Adrenal gland (tissue), 12 donors: ENCODE measurements around the gene TUBB3. TPM values are rescaled to one million over a fixed set of nuclear protein-coding genes. Genes with fewer than 3 reads are reported as not detected.

ENCODE experiments used
- DNase-seq, 7 donors: peaks; one replicate each; pipeline ENCODE4 v3.0.0-alpha.2; 2019 to 2020
- H3K27ac ChIP-seq, 5 donors: fragments of 200-600 bp; sonication (generic) in 4 of 5; 1 replicate in 3 of 5; 2 replicates in 2 of 5; pipeline versions ENCODE4 v1.5.1 to v1.8.0; 2016 to 2020; ENCODE audit warnings: mild to moderate bottlenecking in 1 of 5
- H3K27me3 ChIP-seq: fragments of 200-600 bp; 2 replicates; pipeline ENCODE4 v1.8.0; 2021
- H3K36me3 ChIP-seq, 2 donors: fragments of 200-600 bp; replicated peaks in 1 of 2; 1 replicate in 1 of 2; 2 replicates in 1 of 2; pipeline versions ENCODE4 v1.5.1 to v1.8.0; 2018 to 2022
- H3K4me1 ChIP-seq, 2 donors: fragments of 200-600 bp; replicated peaks in 1 of 2; 1 replicate in 1 of 2; 2 replicates in 1 of 2; pipeline versions ENCODE4 v1.5.1 to v1.8.0; 2018 to 2021
- H3K4me3 ChIP-seq, 4 donors: fragments of 200-600 bp; sonication (generic) in 3 of 4; one replicate each; pipeline ENCODE4 v1.5.1; 2016 to 2018
- H3K9me3 ChIP-seq, 3 donors: fragments of 200-600 bp; sonication (generic) in 1 of 3; replicated peaks in 1 of 3; 1 replicate in 2 of 3; 2 replicates in 1 of 3; pipeline versions ENCODE4 v1.5.1 to v1.8.0; 2016 to 2021
- POLR2A ChIP-seq, 2 donors: fragments of 450-650 bp; IDR thresholded peaks; one replicate each; pipeline ENCODE4 v1.6.1; 2017; ENCODE audit warnings: antibody characterized with exemption in 2 of 2, mild to moderate bottlenecking in 2 of 2, moderate library complexity in 1 of 2
- WGBS, 4 donors: extraction: QIAGEN DNeasy Blood & Tissue Kit in 2 of 4; methylation state at CpG; one replicate each; pipeline versions ENCODE4 v1.1.5 to v1.1.7; 2013 to 2017; 5-methylcytosine and 5-hydroxymethylcytosine counted together
- intact Hi-C, 2 donors: fragments of 100-400 bp; cut with DNase I; formaldehyde crosslinking; loops; one replicate each; pipeline versions ENCODE4 v1.14.1 to v1.15.0; 2022 to 2023
- polyA plus RNA-seq, 3 donors: library from polyadenylated mRNA; stranded (reverse); fragments of 200-250 nt in 2 of 3; fragments of 350-450 nt in 1 of 3; fragmentation: Illumina TruSeq in 1 of 3; extraction: RNeasy Lipid Tissue Mini Kit (QIAGEN cat#74804) in 1 of 3; gene quantifications; one replicate each; pipeline ENCODE4 v1.2.3, GENCODE V29; 2013 to 2014
- total RNA-seq, 9 donors: library from RNA; depleted of rRNA in 4 of 9; stranded (reverse); fragments of >200 nt in 4 of 9; fragments of 120-200 nt in 1 of 9; fragmentation: NEBNext Ultra II Directional in 1 of 9; extraction: Animal tissue kit (Norgen Biotek cat#: 25700) in 1 of 9; gene quantifications; one replicate each; pipeline versions ENCODE4 v1.1.0 to v1.2.4, GENCODE V29; 2013 to 2023
- TF ChIP-seq, protein P1 (sequence below), 6 experiments: fragments of 450-650 bp in 4 of 6; fragments of 200-600 bp in 2 of 6; sonication (generic) in 1 of 6; IDR thresholded peaks; 1 replicate in 5 of 6; 2 replicates in 1 of 6; pipeline versions ENCODE4 v1.5.1 to v1.8.0; 2016 to 2021; ENCODE audit warnings: antibody characterized with exemption in 6 of 6, mild to moderate bottlenecking in 2 of 6, moderate library complexity in 1 of 6
- donor health status: healthy with polysubstance abuse.
- donor health status: Bipolar disorder and iron deficiency.
- donor health status: DM: yes; HTN: yes; CAD: no.
- donor health status: DM: no; HTN: no; CAD: no.
- donor health status: DM: no; HTN: no; CAD: no.
- donor health status: DM: yes; HTN: yes; CAD: no.

The TUBB3 gene
- total and polyA plus RNA-seq, 12 donors, result 6.4 to 63.8 (median 14.5) TPM

DNA sequence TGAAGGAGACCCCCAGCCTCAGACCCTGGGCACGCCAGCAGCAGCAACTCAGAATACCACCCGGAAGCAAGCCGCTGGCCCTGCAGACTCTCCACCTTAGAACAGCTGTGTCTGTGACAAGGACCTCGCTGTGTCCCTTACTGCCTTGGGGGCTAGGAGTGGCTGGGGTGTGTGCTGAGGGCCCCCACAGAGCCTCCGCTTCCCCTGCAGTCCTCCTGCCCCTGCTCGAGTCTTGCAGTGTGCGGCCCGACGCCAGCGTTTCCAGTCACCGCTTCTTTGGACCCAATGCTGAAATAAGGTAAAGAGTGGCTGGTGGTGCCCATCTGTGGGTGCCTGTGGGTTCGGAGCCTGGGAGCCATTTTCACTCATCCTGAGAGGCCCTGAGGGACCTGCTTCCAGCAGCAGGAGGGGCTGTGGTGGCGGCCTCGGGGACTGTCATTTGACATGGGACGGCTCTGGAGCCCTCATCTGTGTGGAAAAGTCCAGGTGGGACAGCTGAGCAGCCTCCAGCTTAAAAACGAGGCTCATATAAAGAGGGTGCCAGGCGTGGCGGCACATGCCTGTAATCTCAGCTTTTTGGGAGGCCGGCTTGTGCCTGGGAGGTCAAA lies 19.1 kb upstream of the TUBB3 start:
- Histone ChIP-seq H3K27me3 (no peaks in the 10 kb centered on the region), H3K4me1 (no peaks in the 10 kb centered on the region), H3K27ac (no peak overlapping the region), H3K36me3 (peaks cover 0 to 71% of the 10 kb centered on the region in 2 donors), H3K4me3 (no peak overlapping the region), H3K9me3 (no peaks in the 10 kb centered on the region)
- TF ChIP-seq POLR2A (IDR thresholded peaks at IDR 0.05), result no peak
- TF ChIP-seq, protein P1, sequence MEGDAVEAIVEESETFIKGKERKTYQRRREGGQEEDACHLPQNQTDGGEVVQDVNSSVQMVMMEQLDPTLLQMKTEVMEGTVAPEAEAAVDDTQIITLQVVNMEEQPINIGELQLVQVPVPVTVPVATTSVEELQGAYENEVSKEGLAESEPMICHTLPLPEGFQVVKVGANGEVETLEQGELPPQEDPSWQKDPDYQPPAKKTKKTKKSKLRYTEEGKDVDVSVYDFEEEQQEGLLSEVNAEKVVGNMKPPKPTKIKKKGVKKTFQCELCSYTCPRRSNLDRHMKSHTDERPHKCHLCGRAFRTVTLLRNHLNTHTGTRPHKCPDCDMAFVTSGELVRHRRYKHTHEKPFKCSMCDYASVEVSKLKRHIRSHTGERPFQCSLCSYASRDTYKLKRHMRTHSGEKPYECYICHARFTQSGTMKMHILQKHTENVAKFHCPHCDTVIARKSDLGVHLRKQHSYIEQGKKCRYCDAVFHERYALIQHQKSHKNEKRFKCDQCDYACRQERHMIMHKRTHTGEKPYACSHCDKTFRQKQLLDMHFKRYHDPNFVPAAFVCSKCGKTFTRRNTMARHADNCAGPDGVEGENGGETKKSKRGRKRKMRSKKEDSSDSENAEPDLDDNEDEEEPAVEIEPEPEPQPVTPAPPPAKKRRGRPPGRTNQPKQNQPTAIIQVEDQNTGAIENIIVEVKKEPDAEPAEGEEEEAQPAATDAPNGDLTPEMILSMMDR (IDR thresholded peaks at IDR 0.05), result no peak
- WGBS, 4 donors, result 90 to 94% (median 91%) methylated on average over 11 to 19 of the region's 19 CpGs
- DNase-seq, result no peak
- intact Hi-C loops, result no loop called here

DNA sequence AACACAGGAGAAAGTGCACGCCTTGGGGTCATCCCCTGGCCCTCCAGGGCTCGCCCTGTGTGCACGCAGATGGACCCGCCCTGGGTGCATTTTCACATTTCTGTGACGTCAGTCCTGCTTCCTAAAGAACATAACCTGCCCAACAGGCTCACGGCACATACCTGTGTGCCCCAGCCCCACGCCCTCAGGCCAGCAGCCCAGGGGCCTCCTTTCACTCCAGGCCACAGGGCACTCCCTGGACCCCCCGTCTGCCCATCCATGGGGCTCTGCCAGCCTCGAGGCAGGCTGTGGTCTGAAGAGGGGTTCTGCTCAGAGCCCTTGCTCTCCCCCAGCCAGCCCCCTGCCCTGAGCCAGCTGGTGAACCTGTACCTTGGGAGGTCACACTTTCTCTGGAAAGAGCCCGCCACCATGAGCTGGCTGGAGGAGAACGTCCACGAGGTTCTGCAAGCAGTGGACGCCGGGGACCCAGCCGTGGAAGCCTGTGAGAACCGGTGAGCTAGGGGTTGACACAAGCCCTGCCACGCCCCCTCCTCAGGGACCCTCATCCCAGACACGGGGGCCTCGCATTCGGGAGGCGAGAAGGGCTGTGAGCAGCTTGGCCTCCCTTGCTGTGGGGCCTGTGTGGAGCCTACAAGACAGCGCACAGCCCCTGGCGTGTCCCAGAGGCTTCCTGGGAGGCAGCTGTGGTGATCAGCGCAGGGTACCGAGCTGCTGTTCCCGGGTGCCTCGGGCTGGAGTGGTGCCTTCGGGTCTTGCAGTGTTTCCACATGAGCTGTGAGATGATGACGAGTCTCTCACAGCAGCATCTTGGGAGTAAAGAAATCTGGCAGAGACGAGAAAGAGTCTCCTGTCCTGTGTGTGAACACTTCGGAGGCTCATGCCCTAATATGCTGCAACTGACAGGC lies 18.3 kb upstream of the TUBB3 start:
- WGBS, 4 donors, result 88 to 93% (median 90%) methylated on average over 17 to 31 of the region's 31 CpGs
- peaks cover 0 to 69% of the 10 kb centered on the region in 2 donors for H3K36me3 ChIP-seq

DNA sequence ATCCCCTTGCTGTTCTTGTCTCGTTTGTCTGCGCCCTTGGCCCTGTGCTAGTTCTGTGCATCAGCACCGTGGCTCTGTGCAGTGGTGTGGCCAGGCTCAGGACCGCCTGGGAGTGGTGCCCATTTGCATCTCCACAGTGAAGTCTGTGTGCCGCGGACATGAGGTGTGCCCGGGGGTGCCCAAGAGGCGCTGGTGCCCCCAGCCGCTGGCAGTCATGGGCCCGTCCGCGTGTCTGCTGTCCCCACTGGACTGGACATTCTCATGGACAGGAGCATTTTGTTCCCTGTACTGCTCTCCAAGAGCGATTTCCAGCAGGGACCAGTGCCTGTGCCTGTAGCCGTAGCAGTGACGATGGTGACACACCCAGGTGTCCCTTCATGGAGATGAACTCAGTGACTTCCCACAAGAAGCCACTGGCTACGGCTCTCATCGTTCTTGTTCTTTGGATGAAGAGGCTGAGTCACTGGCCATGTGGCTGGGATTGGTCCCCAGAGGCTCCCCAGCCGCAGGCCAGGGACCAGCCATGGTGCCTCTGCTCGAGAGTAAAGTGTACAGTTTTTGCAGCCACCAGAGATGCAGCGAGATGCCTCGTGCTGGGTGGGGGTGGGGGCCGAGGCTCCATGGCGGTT lies 17.5 kb upstream of the TUBB3 start:
- 89 to 92% (median 90%) methylated on average over 3 to 23 of the region's 23 CpGs for WGBS, 4 donors
- intact Hi-C loops, result no loop called here
- peaks cover 0 to 68% of the 10 kb centered on the region in 2 donors for H3K36me3 ChIP-seq
- H3K4me1 ChIP-seq, result peaks cover 0 to 5% of the 10 kb centered on the region in 2 donors
- no peak for DNase-seq
- TF ChIP-seq, protein P1 (IDR thresholded peaks at IDR 0.05), result no peak
- TF ChIP-seq POLR2A (IDR thresholded peaks at IDR 0.05), result no peak
- H3K9me3 ChIP-seq, result no peaks in the 10 kb centered on the region
- no peak overlapping the region for H3K27ac ChIP-seq
- H3K4me3 ChIP-seq, result no peak overlapping the region
- no peaks in the 10 kb centered on the region for H3K27me3 ChIP-seq

More for the DNA sequence above, 18.3 kb upstream of the TUBB3 start:
- Histone ChIP-seq H3K9me3 (no peaks in the 10 kb centered on the region), H3K4me1 (peaks cover 0 to 2% of the 10 kb centered on the region in 2 donors), H3K27ac (no peak overlapping the region), H3K27me3 (no peaks in the 10 kb centered on the region), H3K4me3 (no peak overlapping the region)
- intact Hi-C loops, result no loop called here
- no peak for TF ChIP-seq POLR2A (IDR thresholded peaks at IDR 0.05)
- TF ChIP-seq, protein P1 (IDR thresholded peaks at IDR 0.05), result no peak
- DNase-seq, result no peak
